A673 (cell line): ENCODE results near the gene PPP1R13B. TPM values are rescaled to one million over a fixed set of nuclear protein-coding genes. Genes with fewer than 3 reads are reported as not detected.

ENCODE experiments used
- BruUV-seq: library from RNA; stranded (reverse); fragments of 400-500 nt; replicated peaks from 2 replicates; lab custom pipeline; 2021; lab: Mats Ljungman, UMichigan
- CTCF ChIA-PET: fragments of 300-600 bp; sonication (Branson Sonifier 250); formaldehyde crosslinking; loops from one replicate; lab custom pipeline; 2022; ENCODE audit warnings: antibody characterized with exemption; lab: Charles Lee
- POLR2A ChIA-PET: fragments of 300-600 bp; sonication (Branson Sonifier 250); formaldehyde crosslinking; loops from one replicate; lab custom pipeline; 2022; ENCODE audit warnings: antibody characterized with exemption; ENCODE audit not compliant: low non-redundant PET; lab: Charles Lee
- DNase-seq: peaks from one replicate; pipeline ENCODE4 v3.0.0-alpha.2; 2015; ENCODE audit warnings: low spot score
- H3K27ac ChIP-seq: fragments of 200-600 bp; sonication (generic); 2 replicates; pipeline ENCODE4 v1.5.1; 2016; ENCODE audit warnings: mixed run types, low read depth, mild to moderate bottlenecking, mixed read lengths, antibody characterized with exemption, low read length; ENCODE audit not compliant: poor library complexity, severe bottlenecking
- H3K27me3 ChIP-seq: fragments of 200-600 bp; sonication (generic); replicated peaks from 2 replicates; pipeline ENCODE4 v1.6.1; 2017; ENCODE audit warnings: mixed run types, low read depth, mild to moderate bottlenecking, mixed read lengths, antibody characterized with exemption, low read length; ENCODE audit not compliant: insufficient read depth, poor library complexity
- H3K36me3 ChIP-seq: fragments of 200-600 bp; sonication (generic); 2 replicates; pipeline ENCODE4 v1.6.1; 2016; ENCODE audit warnings: mixed run types, mild to moderate bottlenecking, mixed read lengths, antibody characterized with exemption, low read length; ENCODE audit not compliant: insufficient read depth, poor library complexity, severe bottlenecking
- H3K4me1 ChIP-seq: fragments of 200-600 bp; sonication (generic); 2 replicates; pipeline ENCODE4 v1.6.1; 2017; ENCODE audit warnings: mixed run types, mild to moderate bottlenecking, mixed read lengths, antibody characterized with exemption, low read length; ENCODE audit not compliant: insufficient read depth, poor library complexity, severe bottlenecking
- H3K4me3 ChIP-seq: fragments of 200-600 bp; sonication (generic); 2 replicates; pipeline ENCODE4 v1.5.1; 2016; ENCODE audit warnings: low read depth, mixed run types, mild to moderate bottlenecking, mixed read lengths, low read length; ENCODE audit not compliant: poor library complexity, severe bottlenecking
- H3K9me3 ChIP-seq: fragments of 200-600 bp; sonication (generic); 2 replicates; pipeline ENCODE4 v1.6.1; 2016; ENCODE audit warnings: mixed run types, low read depth, mild to moderate bottlenecking, mixed read lengths, antibody characterized with exemption, low read length; ENCODE audit not compliant: poor library complexity, severe bottlenecking
- CTCF ChIP-seq: fragments of 300-800, 200-600 bp; sonication (generic); conservative IDR thresholded peaks from 2 replicates; pipeline ENCODE4 v1.5.1; 2017; ENCODE audit warnings: low read depth, mild to moderate bottlenecking, antibody characterized with exemption, low read length, moderate library complexity, mixed read lengths
- EZH2 ChIP-seq: fragments of 200-600 bp; sonication (generic); IDR thresholded peaks from 2 replicates; pipeline ENCODE4 v1.6.1; 2017; ENCODE audit warnings: borderline replicate concordance, low read depth, mild to moderate bottlenecking, mixed read lengths, antibody characterized with exemption, low read length; ENCODE audit not compliant: poor library complexity, severe bottlenecking
- intact Hi-C: fragments of 100-400 bp; cut with micrococcal nuclease; formaldehyde crosslinking; loops from one replicate; pipeline ENCODE4 v1.10.0; 2022; ENCODE audit not compliant: unreplicated experiment
- total RNA-seq: library from RNA; stranded (reverse); gene quantifications from 2 replicates; pipeline ENCODE4 v1.2.3, GENCODE V29; 2021

Gene PPP1R13B
- total RNA-seq, 1 experiment from 2014 or later, result 4.8 TPM

DNA sequence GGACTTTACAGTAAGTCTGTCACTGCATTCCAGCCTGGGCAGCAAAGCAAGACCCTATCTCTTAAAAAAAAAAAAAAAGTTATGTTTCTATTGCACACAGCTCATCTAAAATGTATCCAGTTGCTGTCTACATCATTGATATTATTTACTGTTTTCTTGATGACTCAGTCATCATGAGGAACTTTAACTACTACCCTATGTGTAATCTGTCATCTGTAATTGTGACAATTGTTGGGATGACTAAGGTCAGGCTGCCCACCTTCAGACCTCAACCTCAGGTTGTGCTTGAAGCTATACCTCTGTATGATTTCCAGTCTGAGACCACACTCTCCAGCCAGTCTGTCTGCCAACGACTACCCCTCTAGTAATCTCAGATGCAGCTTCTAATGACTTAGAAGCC is 15.3 kb downstream of the PPP1R13B start:
- H3K9me3 ChIP-seq, result no peaks in the 10 kb centered on the region
- ChIA-PET CTCF (no interaction called here), POLR2A (no interaction called here)
- H3K4me1 ChIP-seq, result no peaks in the 10 kb centered on the region
- H3K27me3 ChIP-seq, result no peaks in the 10 kb centered on the region
- no peak overlapping the region for H3K4me3 ChIP-seq
- BruUV-seq, result no TSS peak
- TF ChIP-seq EZH2, result no peak
- no peak for TF ChIP-seq CTCF
- no peak for DNase-seq
- intact Hi-C loops, result no loop called here
- H3K36me3 ChIP-seq, result no peaks in the 10 kb centered on the region
- H3K27ac ChIP-seq, result no peak overlapping the region

- Histone ChIP-seq H3K27me3 (no peaks in the 10 kb centered on the region), H3K9me3 (no peaks in the 10 kb centered on the region), H3K36me3 (no peaks in the 10 kb centered on the region), H3K27ac (no peak overlapping the region), H3K4me3 (no peak overlapping the region), H3K4me1 (no peaks in the 10 kb centered on the region)
- intact Hi-C loops, result no loop called here
- TF ChIP-seq CTCF (no peak), EZH2 (no peak)
- ChIA-PET POLR2A (no interaction called here), CTCF (no interaction called here)
- no peak for DNase-seq
- no TSS peak for BruUV-seq
These were observed 16.7 kb downstream of the PPP1R13B start for GRCh38 chr14:103830511-103831270.

- Histone ChIP-seq H3K27me3 (no peaks in the 10 kb centered on the region), H3K4me3 (no peak overlapping the region), H3K27ac (no peak overlapping the region), H3K4me1 (no peaks in the 10 kb centered on the region), H3K9me3 (no peaks in the 10 kb centered on the region), H3K36me3 (no peaks in the 10 kb centered on the region)
- ChIA-PET POLR2A (no interaction called here), CTCF (interaction anchor here (0.6 kb wide), 1 partner anchor 309 kb away, joined by 3 read pairs; no protein-coding TSS in a partner anchor)
- TF ChIP-seq EZH2, result no peak
- no peak for TF ChIP-seq CTCF
- intact Hi-C loops, result no loop called here
- no peak for DNase-seq
- no TSS peak for BruUV-seq
These were observed 18.9 kb downstream of the PPP1R13B start for GRCh38 chr14:103828315-103828967.
